HG02943 (cell line): ENCODE results near the gene DLEU7.

Experiments
- ATAC-seq: cut with Tn5 transposase; IDR thresholded peaks from one replicate; pipeline ENCODE4 v1.9.1; 2021; ENCODE audit warnings: mild to moderate bottlenecking, low read depth, moderate library complexity; ENCODE audit not compliant: unreplicated experiment

DLEU7 gene

GRCh38 chr13:50797091-50797490, 46.4 kb downstream of the DLEU7 start:
- no peak for ATAC-seq

- no peak for ATAC-seq
These were observed 47.0 kb downstream of the DLEU7 start for GRCh38 chr13:50796463-50796862.

GRCh38 chr13:50794226-50794625, 49.3 kb downstream of the DLEU7 start:
- ATAC-seq = no peak

GRCh38 chr13:50793026-50793425, 50.5 kb downstream of the DLEU7 start:
- ATAC-seq = no peak

- no peak for ATAC-seq
These were observed 54.8 kb downstream of the DLEU7 start for GRCh38 chr13:50788551-50789210.

GRCh38 chr13:50787316-50788195, 55.9 kb downstream of the DLEU7 start:
- ATAC-seq = no peak

GRCh38 chr13:50783717-50784290, 59.7 kb downstream of the DLEU7 start:
- no peak for ATAC-seq

GRCh38 chr13:50783066-50783465, 60.4 kb downstream of the DLEU7 start:
- ATAC-seq = no peak

- ATAC-seq = no peak
These were observed 63.1 kb downstream of the DLEU7 start for GRCh38 chr13:50780201-50781015.

GRCh38 chr13:50779443-50780200, 63.9 kb downstream of the DLEU7 start:
- ATAC-seq = no peak
